Measurements from ENCODE around the gene ADAMTS2. TPM values are rescaled to one million over a fixed set of nuclear protein-coding genes. Genes with fewer than 3 reads are reported as not detected.

The ADAMTS2 gene
- total and polyA plus RNA-seq, 2 of the 8 experiments (the other 6 are each of a cell fraction or from before 2014, with no cell fraction given), result 6.6 to 7.3 TPM

DNA sequence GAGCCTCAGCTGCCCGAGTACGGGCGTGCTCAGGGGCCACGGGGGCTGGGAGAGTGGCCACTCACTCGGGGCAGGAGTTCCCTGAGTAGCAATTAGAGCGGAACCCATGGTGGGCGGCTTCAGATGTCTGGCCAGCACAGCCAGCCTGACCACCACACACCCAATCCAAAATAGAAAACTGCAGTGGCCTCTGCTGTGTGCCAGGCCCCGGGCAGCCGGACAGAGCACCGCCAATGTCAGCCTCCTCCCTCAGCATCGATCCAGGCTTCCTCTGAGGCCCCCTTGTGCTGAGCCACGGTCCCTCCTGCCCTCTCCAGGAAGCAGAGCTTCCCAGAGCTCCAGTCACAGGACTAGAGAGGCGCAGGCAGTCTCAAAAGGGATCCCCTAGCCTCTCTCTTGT lies 2.7 kb downstream of the ADAMTS2 start:
- no peak for TF ChIP-seq CHD1 (IDR thresholded peaks at IDR 0.05; ENCODE audit: low read depth, low read length)
- TF ChIP-seq CTCF (IDR thresholded peaks at IDR 0.05; ENCODE audit: control extremely low read depth in 1 of 3, insufficient read depth in 1 of 3, low read depth in 1 of 3, low read length in 3 of 3), result peak in 2 of 3 experiments; percentile 29 to 42; a peak in 2 of 4 replicates
- no peak for TF ChIP-seq CBX8 (IDR thresholded peaks at IDR 0.05; ENCODE audit: borderline replicate concordance, low read depth, low read length)
- TF ChIP-seq RAD21 (IDR thresholded peaks at IDR 0.05 in 1 of 2, conservative IDR thresholded peaks at IDR 0.05 in 1 of 2; ENCODE audit: low read depth in 2 of 2, low read length in 2 of 2), result peak; percentile 26 to 55; a peak in 3 of 4 replicates
- TF ChIP-seq TAF7 (optimal IDR thresholded peaks at IDR 0.05; ENCODE audit: borderline replicate concordance, low read depth, low read length), result no peak
- Histone ChIP-seq H2BK15ac (ENCODE audit: low read length) (no peak overlapping the region; the same call in 1 of the 2 replicates), H3K79me1 (ENCODE audit: low read depth, low read length) (no peaks in the 10 kb centered on the region; the same call in 1 of the 2 replicates), H3K9ac (replicated peaks in 1 of 4; ENCODE audit: extremely low read depth in 1 of 4, low read depth in 3 of 4, low read length in 3 of 4) (no peak overlapping the region), H2BK5ac (ENCODE audit: low read depth, low read length) (no peak overlapping the region), H2BK12ac (ENCODE audit: low read depth, low read length) (no peak overlapping the region), H3K4me1 (replicated peaks in 1 of 4; ENCODE audit: control insufficient read depth in 3 of 4, insufficient read depth in 4 of 4, low read length in 3 of 4) (peaks cover 3 to 15% (median 11%) of the 10 kb centered on the region in 4 experiments), H2BK20ac (ENCODE audit: low read length) (no peak overlapping the region), H3K27me3 (replicated peaks in 1 of 4; ENCODE audit: control insufficient read depth in 3 of 4, extremely low read depth in 1 of 4, insufficient read depth in 3 of 4, low read length in 3 of 4) (peaks cover 11 to 49% (median 41%) of the 10 kb centered on the region in 4 experiments), H3K56ac (replicated peaks; ENCODE audit: insufficient read length, low read depth, low read length) (no peak overlapping the region), H4K8ac (ENCODE audit: extremely low read depth, insufficient read depth, low read length) (no peak overlapping the region), H3K79me2 (ENCODE audit: control insufficient read depth in 1 of 2, insufficient read depth in 2 of 2, low read length in 2 of 2) (no peaks in the 10 kb centered on the region), H3K23me2 (ENCODE audit: low read depth, low read length) (peaks cover 23% of the 10 kb centered on the region), H4K91ac (replicated peaks; ENCODE audit: insufficient read length, low read length) (no peak overlapping the region), H4K5ac (ENCODE audit: insufficient read length, low read depth, low read length) (no peak overlapping the region), H3K27ac (ENCODE audit: low read depth, low read length) (no peak overlapping the region), H3K14ac (ENCODE audit: insufficient read length) (no peak overlapping the region), H2AK5ac (ENCODE audit: low read depth, low read length) (no peak overlapping the region), H3K18ac (ENCODE audit: extremely low read depth, low read length) (no peak overlapping the region), H3K4me3 (ENCODE audit: extremely low read depth in 1 of 4, insufficient read depth in 2 of 4, low read depth in 3 of 4, low read length in 4 of 4) (peak overlapping the region in 1 of 4 experiments; percentile 71; a peak in 1 of 8 replicates), H3K4ac (replicated peaks; ENCODE audit: insufficient read length, low read depth, low read length) (no peak overlapping the region), H3K23ac (ENCODE audit: insufficient read length) (no peak overlapping the region), H3K9me3 (ENCODE audit: insufficient read depth in 2 of 2, low read depth in 1 of 2, low read length in 1 of 2) (no peaks in the 10 kb centered on the region), H3K4me2 (ENCODE audit: insufficient read depth in 1 of 2, low read depth in 2 of 2, low read length in 2 of 2) (peak overlapping the region; percentile 89 to 99; a peak in 1 of 4 replicates), H2BK120ac (replicated peaks; ENCODE audit: low read depth, low read length) (no peak overlapping the region), H3K36me3 (ENCODE audit: control insufficient read depth in 2 of 4, insufficient read depth in 4 of 4, low read length in 3 of 4) (no peaks in the 10 kb centered on the region), H2AFZ (ENCODE audit: low read length) (no peak overlapping the region), H4K20me1 (replicated peaks in 1 of 2; ENCODE audit: control insufficient read depth in 1 of 2, insufficient read depth in 2 of 2, low read length in 2 of 2) (peaks cover 0 to 6% of the 10 kb centered on the region in 2 experiments)
- 77% methylated on average over 13 of the region's 13 CpGs; no CpG with 5 or more reads in 1 of the 2 experiments for WGBS, 2 experiments (ENCODE audit: extremely low coverage in 1 of 2, insufficient coverage in 1 of 2, insufficient read length in 1 of 2, insufficient replicate concordance in 2 of 2, low coverage in 1 of 2, low lambda C conversion rate in 2 of 2, missing lambda C conversion rate in 1 of 2)
- POLR2A ChIA-PET (ENCODE audit: partially characterized antibody), result interaction anchor here (1.4 kb wide), 1 partner anchor 8 kb away, joined by 4 read pairs; no protein-coding TSS in a partner anchor
- DNase-seq (ENCODE audit: low read depth in 1 of 2, low spot score in 2 of 2) (no peak), FAIRE-seq (no peak)
- CTCF ChIA-PET (ENCODE audit: partially characterized antibody), result interaction anchor here (0.8 to 3.6 kb wide), 13 partner anchors 10 to 200 kb away, joined by 3 to 16 read pairs (median 7); no protein-coding TSS in a partner anchor
